Stimulated activated CD4-positive, alpha-beta T cell treated with anti-CD3 and anti-CD28 coated beads, Interleukin-4, amount 100 ng/mL, for 24 hours (primary cell): ENCODE data around the gene HRCT1.

Experiments used
- DNase-seq: peaks from one replicate; pipeline ENCODE4 v3.0.0-alpha.2; 2020

Gene HRCT1

GRCh38 chr9:35945341-35946018 lies 39.5 kb downstream of the HRCT1 start:
- peak; percentile 75 for DNase-seq

GRCh38 chr9:35948451-35948850 lies 42.4 kb downstream of the HRCT1 start:
- no peak for DNase-seq

GRCh38 chr9:35948901-35949318 lies 42.9 kb downstream of the HRCT1 start:
- no peak for DNase-seq

- DNase-seq = no peak
Observed at GRCh38 chr9:35951736-35952135, 45.7 kb downstream of the HRCT1 start.

GRCh38 chr9:35952526-35953191 lies 46.7 kb downstream of the HRCT1 start:
- no peak for DNase-seq

- peak; percentile 54 for DNase-seq
Observed at GRCh38 chr9:35954942-35955546, 49.0 kb downstream of the HRCT1 start.

GRCh38 chr9:35956651-35957050 lies 50.6 kb downstream of the HRCT1 start:
- no peak for DNase-seq
